LoVo (cell line): Measurements from ENCODE around the gene ATP5F1D.
"Not testable (repeated sequence)": the region's sequence is repeated elsewhere in the genome, so short reads cannot be mapped to it uniquely, and the experiment has no call there.

ENCODE experiments used
- DNase-seq: peaks from one replicate; pipeline ENCODE4 v3.0.0-alpha.2; 2016; ENCODE audit warnings: low spot score

The ATP5F1D gene

GRCh38 chr19:1233115-1233667 lies 8.4 kb upstream of the ATP5F1D start:
- DNase-seq, result no peak

- DNase-seq, result no peak
Observed at GRCh38 chr19:1234051-1234954, 7.2 kb upstream of the ATP5F1D start.

GRCh38 chr19:1234955-1235380 lies 6.6 kb upstream of the ATP5F1D start:
- no peak for DNase-seq

- DNase-seq, result no peak
Observed at GRCh38 chr19:1235625-1236538, 5.7 kb upstream of the ATP5F1D start.

GRCh38 chr19:1236576-1236975 lies 5.0 kb upstream of the ATP5F1D start:
- no peak for DNase-seq

- no peak for DNase-seq
Observed at GRCh38 chr19:1237027-1237659, 4.4 kb upstream of the ATP5F1D start.

GRCh38 chr19:1237754-1238368 lies 3.7 kb upstream of the ATP5F1D start, which contains the start of gene CBARP:
Gene CBARP, minus strand, starts transcription at chr19:1238005. Its CDS starts 1,905 bp downstream, at chr19:1236100.
- peak; percentile 57 for DNase-seq

- no peak for DNase-seq
Observed at GRCh38 chr19:1238369-1239303, 2.9 kb upstream of the ATP5F1D start.

GRCh38 chr19:1239420-1239795 lies 2.1 kb upstream of the ATP5F1D start:
- DNase-seq, result no peak

GRCh38 chr19:1239796-1240737 lies 1.5 kb upstream of the ATP5F1D start:
- DNase-seq, result peak; percentile 87

GRCh38 chr19:1240925-1241324 lies 626 bp upstream of the ATP5F1D start:
- DNase-seq, result no peak

GRCh38 chr19:1243768-1244692 lies 2.5 kb downstream of the ATP5F1D start:
- DNase-seq, result peak; percentile 70

GRCh38 chr19:1244693-1245451 lies 3.3 kb downstream of the ATP5F1D start:
- DNase-seq, result no peak

GRCh38 chr19:1245494-1246264 lies 4.1 kb downstream of the ATP5F1D start:
- no peak for DNase-seq

GRCh38 chr19:1246265-1247087 lies 4.9 kb downstream of the ATP5F1D start:
- DNase-seq, result not testable (repeated sequence)

GRCh38 chr19:1247748-1248138 lies 6.2 kb downstream of the ATP5F1D start:
- no peak for DNase-seq
